Smooth muscle cell (in vitro differentiated cells): Measurements from ENCODE around the gene SLC17A6. TPM values are rescaled to one million over a fixed set of nuclear protein-coding genes. Genes with fewer than 3 reads are reported as not detected.
A peak's percentile ranks its signal among the peaks of the same experiment; 100 is the strongest.

Experiments used
- DNase-seq: peaks from one replicate; lab custom pipeline; 2025; ENCODE audit not compliant: unreplicated experiment; lab: John Stamatoyannopoulos, UW
- H2AFZ ChIP-seq: fragments of 200-600 bp; sonication (generic); 2 replicates; pipeline ENCODE4 v1.6.0; 2016; ENCODE audit warnings: antibody characterized with exemption, low read depth, mild to moderate bottlenecking
- H3F3A ChIP-seq: fragments of 200-600 bp; sonication (generic); 2 replicates; pipeline ENCODE4 v1.6.0; 2017; ENCODE audit warnings: antibody characterized with exemption, low read depth
- H3K27ac ChIP-seq: fragments of 200-600 bp; sonication (generic); 2 replicates; pipeline ENCODE4 v1.5.1; 2016; ENCODE audit warnings: low read depth, mild to moderate bottlenecking
- H3K27me3 ChIP-seq: fragments of 200-600 bp; sonication (generic); 2 replicates; pipeline ENCODE4 v1.6.1; 2016; ENCODE audit warnings: low read depth, mild to moderate bottlenecking
- H3K36me3 ChIP-seq: fragments of 200-600 bp; sonication (generic); 2 replicates; pipeline ENCODE4 v1.5.1; 2016; ENCODE audit warnings: low read depth
- H3K4me1 ChIP-seq: fragments of 200-600 bp; sonication (generic); 2 replicates; pipeline ENCODE4 v1.5.1; 2016; ENCODE audit warnings: low read depth
- H3K4me2 ChIP-seq: fragments of 200-600 bp; sonication (generic); 2 replicates; pipeline ENCODE4 v1.6.0; 2016; ENCODE audit warnings: mild to moderate bottlenecking
- H3K4me3 ChIP-seq: fragments of 200-600 bp; sonication (generic); 2 replicates; pipeline ENCODE4 v1.5.1; 2016; ENCODE audit warnings: mild to moderate bottlenecking
- H3K79me2 ChIP-seq: fragments of 200-600 bp; sonication (generic); 2 replicates; pipeline ENCODE4 v1.6.0; 2016; ENCODE audit warnings: low read depth, mild to moderate bottlenecking
- H3K9ac ChIP-seq: fragments of 200-600 bp; sonication (generic); 2 replicates; pipeline ENCODE4 v1.6.0; 2016; ENCODE audit warnings: low read depth
- H3K9me3 ChIP-seq: fragments of 200-600 bp; sonication (generic); replicated peaks from 2 replicates; pipeline ENCODE4 v1.5.1; 2016; ENCODE audit warnings: low read depth
- H4K20me1 ChIP-seq: fragments of 200-600 bp; sonication (generic); 2 replicates; pipeline ENCODE4 v1.6.0; 2016; ENCODE audit warnings: low read depth
- CTCF ChIP-seq: fragments of 200-600 bp; sonication (generic); IDR thresholded peaks from 2 replicates; pipeline ENCODE4 v1.5.1; 2017; ENCODE audit warnings: borderline replicate concordance, mild to moderate bottlenecking, antibody characterized with exemption; ENCODE audit not compliant: insufficient read depth, poor library complexity, severe bottlenecking
- WGBS: methylation state at CpG from one replicate; pipeline ENCODE4 v1.1.7; 2016; ENCODE audit warnings: low lambda C conversion rate; 5-methylcytosine and 5-hydroxymethylcytosine counted together
- polyA plus RNA-seq: library from polyadenylated mRNA; unstranded; fragments of >200 nt; fragmentation: Nextera tagmentation; extraction: Ambion mirVana; gene quantifications from 2 replicates; pipeline ENCODE4 v1.2.1, GENCODE V29; 2016
- total RNA-seq: library from RNA; depleted of rRNA; stranded (reverse); fragments of >200 nt; gene quantifications from 2 replicates; pipeline ENCODE4 v1.2.3, GENCODE V29; 2014

SLC17A6 gene
- total and polyA plus RNA-seq, 2 experiments from 2014 or later, result not detected

GRCh38 chr11:22407921-22408320 lies 69.7 kb downstream of the SLC17A6 start:
- Histone ChIP-seq H3K79me2 (no peaks in the 10 kb centered on the region), H3K27ac (no peak overlapping the region), H2AFZ (no peak overlapping the region), H3F3A (no peaks in the 10 kb centered on the region), H3K4me3 (no peak overlapping the region), H3K36me3 (no peaks in the 10 kb centered on the region), H3K4me1 (peaks cover 8% of the 10 kb centered on the region), H4K20me1 (no peaks in the 10 kb centered on the region), H3K4me2 (no peak overlapping the region), H3K9ac (no peak overlapping the region), H3K9me3 (no peaks in the 10 kb centered on the region), H3K27me3 (no peaks in the 10 kb centered on the region)
- TF ChIP-seq CTCF, result no peak
- 71% methylated on average over 2 of the region's 2 CpGs for WGBS
- DNase-seq, result no peak

GRCh38 chr11:22415476-22415875 lies 77.3 kb downstream of the SLC17A6 start:
- Histone ChIP-seq H2AFZ (no peak overlapping the region), H3K79me2 (no peaks in the 10 kb centered on the region), H3K4me2 (no peak overlapping the region), H3K36me3 (no peaks in the 10 kb centered on the region), H3F3A (no peaks in the 10 kb centered on the region), H3K9ac (no peak overlapping the region), H3K4me3 (no peak overlapping the region), H4K20me1 (no peaks in the 10 kb centered on the region), H3K9me3 (no peaks in the 10 kb centered on the region), H3K27ac (no peak overlapping the region), H3K4me1 (no peaks in the 10 kb centered on the region), H3K27me3 (no peaks in the 10 kb centered on the region)
- 95% methylated on average over 4 of the region's 4 CpGs for WGBS
- no peak for DNase-seq
- TF ChIP-seq CTCF, result no peak

- no peak overlapping the region for H3K4me3 ChIP-seq
- no peak overlapping the region for H3K9ac ChIP-seq
- H3K27ac ChIP-seq, result no peak overlapping the region
- no peaks in the 10 kb centered on the region for H4K20me1 ChIP-seq
- no peak overlapping the region for H3K4me2 ChIP-seq
- 57% methylated on average over 4 of the region's 4 CpGs for WGBS
- H3K79me2 ChIP-seq, result no peaks in the 10 kb centered on the region
- H3K27me3 ChIP-seq, result no peaks in the 10 kb centered on the region
- H3K36me3 ChIP-seq, result no peaks in the 10 kb centered on the region
- H3K9me3 ChIP-seq, result no peaks in the 10 kb centered on the region
- no peak for DNase-seq
- H3K4me1 ChIP-seq, result no peaks in the 10 kb centered on the region
- H2AFZ ChIP-seq, result no peak overlapping the region
- TF ChIP-seq CTCF, result no peak
- H3F3A ChIP-seq, result no peaks in the 10 kb centered on the region
Observed at GRCh38 chr11:22416462-22416861, 78.3 kb downstream of the SLC17A6 start.

GRCh38 chr11:22426915-22427314 lies 88.7 kb downstream of the SLC17A6 start:
- Histone ChIP-seq H2AFZ (no peak overlapping the region), H3K27me3 (no peaks in the 10 kb centered on the region), H3K36me3 (no peaks in the 10 kb centered on the region), H4K20me1 (no peaks in the 10 kb centered on the region), H3K4me3 (no peak overlapping the region), H3K9me3 (no peaks in the 10 kb centered on the region), H3K27ac (no peak overlapping the region), H3K4me1 (no peaks in the 10 kb centered on the region), H3K4me2 (no peak overlapping the region), H3K9ac (no peak overlapping the region), H3K79me2 (no peaks in the 10 kb centered on the region), H3F3A (no peaks in the 10 kb centered on the region)
- no peak for DNase-seq
- TF ChIP-seq CTCF, result peak; percentile 34
- WGBS, result 94% methylated on average over 1 of the region's 1 CpG
